Upper lobe of left lung (tissue), 6 donors: ENCODE results near the gene COPZ1. TPM values are rescaled to one million over a fixed set of nuclear protein-coding genes. Genes with fewer than 3 reads are reported as not detected.

Experiments
- ATAC-seq, 2 donors: fragments of 200-7000 bp; cut with Tn5 transposase; one replicate each; pipeline ENCODE4 v1.9.1; 2022; ENCODE audit warnings: mild to moderate bottlenecking in 2 of 2, moderate library complexity in 2 of 2; ENCODE audit not compliant: low FRiP score in 2 of 2
- DNase-seq, 2 donors: peaks; one replicate each; pipeline ENCODE4 v3.0.0-alpha.2; 2019 to 2020
- H3K27ac ChIP-seq, 4 donors: fragments of 200-600 bp; sonication (generic); one replicate each; pipeline ENCODE4 v1.5.1; 2016 to 2019
- H3K27me3 ChIP-seq, 4 donors: fragments of 200-600 bp; sonication (generic); one replicate each; pipeline ENCODE4 v1.5.1; 2017 to 2019
- H3K36me3 ChIP-seq, 4 donors: fragments of 200-600 bp; sonication (generic); one replicate each; pipeline ENCODE4 v1.5.1; 2016 to 2019
- H3K4me1 ChIP-seq, 4 donors: fragments of 200-600 bp; sonication (generic); one replicate each; pipeline ENCODE4 v1.5.1; 2018 to 2019
- H3K4me3 ChIP-seq, 4 donors: fragments of 200-600 bp; sonication (generic); one replicate each; pipeline ENCODE4 v1.5.1; 2017 to 2019; ENCODE audit warnings: mild to moderate bottlenecking in 2 of 4, moderate library complexity in 1 of 4
- H3K9me3 ChIP-seq, 4 donors: fragments of 200-600 bp; sonication (generic); one replicate each; pipeline ENCODE4 v1.5.1; 2018 to 2019
- CTCF ChIP-seq, 6 experiments: fragments of 450-650 bp in 4 of 6; fragments of 200-600 bp in 2 of 6; sonication (generic) in 2 of 6; IDR thresholded peaks; one replicate each; pipeline ENCODE4 v1.5.1; 2016 to 2019; ENCODE audit warnings: antibody characterized with exemption in 6 of 6
- EP300 ChIP-seq, 4 donors: sonication (generic); formaldehyde crosslinking; IDR thresholded peaks; one replicate each; pipeline ENCODE4 v1.5.1; 2017; ENCODE audit warnings: antibody characterized with exemption in 4 of 4, control low read depth in 2 of 4
- POLR2A ChIP-seq, 4 donors: fragments of 450-650 bp; IDR thresholded peaks; one replicate each; pipeline ENCODE4 v1.5.1; 2016 to 2017; ENCODE audit warnings: antibody characterized with exemption in 4 of 4, mild to moderate bottlenecking in 2 of 4
- POLR2AphosphoS5 ChIP-seq, 2 donors: sonication (generic); formaldehyde crosslinking; IDR thresholded peaks; one replicate each; pipeline ENCODE4 v1.5.1; 2017; ENCODE audit warnings: antibody characterized with exemption in 2 of 2
- WGBS, 2 donors: methylation state at CpG; one replicate each; pipeline ENCODE4 v1.1.5; 2017 to 2018; 5-methylcytosine and 5-hydroxymethylcytosine counted together
- total RNA-seq, 6 donors: library from RNA; depleted of rRNA in 4 of 6; stranded (reverse); fragments of >200 nt in 4 of 6; gene quantifications; one replicate each; pipeline versions ENCODE4 v1.1.0 to v1.2.1, GENCODE V29; 2016 to 2021
- donor health status: DM: no; HTN: no; CAD: no; lungs with moderate emphysema.
- donor health status: DM: no; HTN: yes; CAD: no; lungs with severe emphysema.

COPZ1 gene
- total RNA-seq, 6 donors from 2014 or later: 55.5 to 132 (median 96.7) TPM

GRCh38 chr12:54363618-54364017, 38.7 kb downstream of the COPZ1 start:
- peaks cover 10 to 24% (median 15%) of the 10 kb centered on the region in 4 donors for H3K4me1 ChIP-seq
- H3K27me3 ChIP-seq: no peaks in the 10 kb centered on the region
- no peaks in the 10 kb centered on the region for H3K36me3 ChIP-seq
- peak overlapping the region in 2 of 4 donors; percentile 7 to 64 for H3K27ac ChIP-seq
- H3K9me3 ChIP-seq: no peaks in the 10 kb centered on the region
- ATAC-seq (no peak), DNase-seq (peak in 1 of 2 donors; percentile 58)
- TF ChIP-seq POLR2A (IDR thresholded peaks at IDR 0.05): peak in 1 of 4 donors; percentile 30
- no peak for TF ChIP-seq EP300 (IDR thresholded peaks at IDR 0.05)
- H3K4me3 ChIP-seq: peak overlapping the region in 1 of 4 donors; percentile 11
- WGBS, 2 donors: 65 to 77% methylated on average over 5 to 6 of the region's 6 CpGs

GRCh38 chr12:54364413-54364812, 39.5 kb downstream of the COPZ1 start, which contains the start of gene GPR84:
Gene GPR84, minus strand, starts transcription at chr12:54364486. Its CDS starts 635 bp downstream, at chr12:54363851.
- 63 to 64% methylated on average over 4 of the region's 4 CpGs for WGBS, 2 donors

GRCh38 chr12:54368025-54368708, 43.2 kb downstream of the COPZ1 start:
- Histone ChIP-seq H3K9me3 (no peaks in the 10 kb centered on the region), H3K36me3 (peaks cover 0 to 4% (median 0%) of the 10 kb centered on the region in 4 donors), H3K27me3 (no peaks in the 10 kb centered on the region), H3K27ac (peak overlapping the region in 2 of 4 donors; percentile 8 to 70), H3K4me1 (peaks cover 34 to 53% (median 40%) of the 10 kb centered on the region in 4 donors), H3K4me3 (peak overlapping the region in 2 of 4 donors; percentile 7 to 47)
- 18 to 25% methylated on average over 5 of the region's 5 CpGs for WGBS, 2 donors
- DNase-seq: no peak
- TF ChIP-seq POLR2A (IDR thresholded peaks at IDR 0.05) (no peak), CTCF (IDR thresholded peaks at IDR 0.05) (no peak), EP300 (IDR thresholded peaks at IDR 0.05) (no peak), POLR2AphosphoS5 (IDR thresholded peaks at IDR 0.05) (no peak)
- no peak for ATAC-seq

More at GRCh38 chr12:54364413-54364812, 39.5 kb downstream of the COPZ1 start, which contains the start of gene GPR84:
- Histone ChIP-seq H3K4me1 (peaks cover 18 to 30% (median 20%) of the 10 kb centered on the region in 4 donors), H3K27me3 (no peaks in the 10 kb centered on the region), H3K36me3 (no peaks in the 10 kb centered on the region), H3K27ac (peak within 1 kb of the TSS in 3 of 4 donors; percentile 2 to 64 (median 7)), H3K9me3 (no peaks in the 10 kb centered on the region), H3K4me3 (peak within 1 kb of the TSS in 1 of 4 donors; percentile 11)
- DNase-seq (no peak), ATAC-seq (peak in 1 of 2 donors; percentile 17)
- TF ChIP-seq CTCF (IDR thresholded peaks at IDR 0.05) (no peak), POLR2A (IDR thresholded peaks at IDR 0.05) (no peak)

- Histone ChIP-seq H3K36me3 (peaks cover 0 to 4% (median 0%) of the 10 kb centered on the region in 4 donors), H3K4me1 (peaks cover 34 to 60% (median 43%) of the 10 kb centered on the region in 4 donors), H3K27me3 (no peaks in the 10 kb centered on the region), H3K4me3 (peak overlapping the region in 3 of 4 donors; percentile 9 to 47 (median 41)), H3K9me3 (no peaks in the 10 kb centered on the region), H3K27ac (peak overlapping the region in 2 of 4 donors; percentile 8 to 70)
- DNase-seq (peak; percentile 50 to 91), ATAC-seq (peak; percentile 83 to 86)
- WGBS, 2 donors: 36 to 38% methylated on average over 37 to 40 of the region's 40 CpGs
- TF ChIP-seq CTCF (IDR thresholded peaks at IDR 0.05) (peak; percentile 75 to 90 (median 86)), POLR2A (IDR thresholded peaks at IDR 0.05) (no peak), POLR2AphosphoS5 (IDR thresholded peaks at IDR 0.05) (peak in 1 of 2 donors; percentile 37), EP300 (IDR thresholded peaks at IDR 0.05) (no peak)
These were observed 44.0 kb downstream of the COPZ1 start for GRCh38 chr12:54368709-54369596.
